ENCODE results near the gene HOXD3. TPM values are rescaled to one million over a fixed set of nuclear protein-coding genes. Genes with fewer than 3 reads are reported as not detected.

Gene HOXD3
- total RNA-seq, 1 experiment from 2014 or later: not detected

DNA sequence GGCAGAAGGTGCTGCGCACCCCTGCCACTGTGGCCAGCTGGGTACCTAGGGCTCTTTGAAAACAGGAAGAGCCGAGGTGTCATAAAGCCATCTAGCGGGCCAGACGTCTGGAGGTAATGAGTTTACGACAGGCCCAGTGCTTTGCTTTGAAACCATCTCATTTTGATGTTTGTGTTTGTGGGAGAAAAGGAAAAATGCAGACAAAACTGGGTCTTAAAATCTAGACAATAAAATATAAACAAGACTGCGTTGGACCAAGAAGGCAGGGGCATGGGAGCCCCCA lies 31.4 kb upstream of the HOXD3 start:
- Histone ChIP-seq H3K27ac (ENCODE audit: insufficient read length, low read depth, low read length) (no peak overlapping the region), H4K20me1 (ENCODE audit: control insufficient read depth, insufficient read depth, insufficient read length) (no peaks in the 10 kb centered on the region), H3K18ac (ENCODE audit: insufficient read length, low read depth, low read length) (no peak overlapping the region), H2AFZ (ENCODE audit: low read length) (no peak overlapping the region), H2BK5ac (ENCODE audit: insufficient read length, low read length) (no peak overlapping the region), H4K91ac (ENCODE audit: insufficient read length, low read depth, low read length) (no peak overlapping the region), H3T11ph (ENCODE audit: low read length) (no peak overlapping the region), H3K23ac (ENCODE audit: insufficient read length, low read depth, low read length) (no peak overlapping the region), H2AK5ac (ENCODE audit: insufficient read length, low read length) (no peak overlapping the region), H4K5ac (ENCODE audit: insufficient read length, low read depth, low read length) (no peak overlapping the region), H3K14ac (ENCODE audit: insufficient read depth, low read length) (no peak overlapping the region), H3K79me1 (ENCODE audit: insufficient read depth, low read depth, low read length, poor library complexity, severe bottlenecking) (no peaks in the 10 kb centered on the region), H3K23me2 (ENCODE audit: insufficient read length, low read depth, low read length, poor library complexity, severe bottlenecking) (no peaks in the 10 kb centered on the region), H3K9me3 (ENCODE audit: control insufficient read depth, low read depth, low read length) (no peaks in the 10 kb centered on the region), H3K4me2 (ENCODE audit: insufficient read depth, insufficient read length, low read length) (no peak overlapping the region), H3K27me3 (ENCODE audit: insufficient read depth, low read length) (peaks cover 91% of the 10 kb centered on the region), H2BK15ac (ENCODE audit: low read depth, low read length) (no peak overlapping the region), H2BK120ac (ENCODE audit: low read depth, low read length, poor library complexity, severe bottlenecking) (no peak overlapping the region), H3K4ac (ENCODE audit: low read depth, low read length) (no peak overlapping the region), H4K8ac (replicated peaks; ENCODE audit: insufficient read length, low read depth, low read length) (no peak overlapping the region), H2BK20ac (ENCODE audit: low read depth, low read length, poor library complexity, severe bottlenecking) (no peak overlapping the region), H3K56ac (ENCODE audit: insufficient read length, low read depth, low read length) (no peak overlapping the region), H2BK12ac (ENCODE audit: insufficient read length, low read depth, low read length) (no peak overlapping the region), H3K9ac (ENCODE audit: extremely low read depth, insufficient read length, low read length) (no peak overlapping the region), H3K4me1 (ENCODE audit: insufficient read depth, low read length) (no peaks in the 10 kb centered on the region), H3K79me2 (ENCODE audit: insufficient read depth, low read length) (no peaks in the 10 kb centered on the region)
- Mint-ChIP-seq H3K4me3 (no peak overlapping the region), H3K27me3 (ENCODE audit: low read depth) (peaks cover 97% of the 10 kb centered on the region), H3K27ac (no peak overlapping the region), H3K4me1 (peaks cover 12 to 22% of the 10 kb centered on the region in 2 experiments), H3K36me3 (ENCODE audit: insufficient read depth in 1 of 3, low read depth in 3 of 3) (no peaks in the 10 kb centered on the region; a peak in 2 of 7 replicates), H3K9me3 (peaks cover 0 to 13% of the 10 kb centered on the region in 2 experiments; a peak in 4 of 5 replicates)
- peak; percentile 30 for DNase-seq
- no CpG with 5 or more reads among the region's 6 CpGs for WGBS (ENCODE audit: extremely low coverage, insufficient read length, low lambda C conversion rate)
- TF ChIP-seq, protein P1, sequence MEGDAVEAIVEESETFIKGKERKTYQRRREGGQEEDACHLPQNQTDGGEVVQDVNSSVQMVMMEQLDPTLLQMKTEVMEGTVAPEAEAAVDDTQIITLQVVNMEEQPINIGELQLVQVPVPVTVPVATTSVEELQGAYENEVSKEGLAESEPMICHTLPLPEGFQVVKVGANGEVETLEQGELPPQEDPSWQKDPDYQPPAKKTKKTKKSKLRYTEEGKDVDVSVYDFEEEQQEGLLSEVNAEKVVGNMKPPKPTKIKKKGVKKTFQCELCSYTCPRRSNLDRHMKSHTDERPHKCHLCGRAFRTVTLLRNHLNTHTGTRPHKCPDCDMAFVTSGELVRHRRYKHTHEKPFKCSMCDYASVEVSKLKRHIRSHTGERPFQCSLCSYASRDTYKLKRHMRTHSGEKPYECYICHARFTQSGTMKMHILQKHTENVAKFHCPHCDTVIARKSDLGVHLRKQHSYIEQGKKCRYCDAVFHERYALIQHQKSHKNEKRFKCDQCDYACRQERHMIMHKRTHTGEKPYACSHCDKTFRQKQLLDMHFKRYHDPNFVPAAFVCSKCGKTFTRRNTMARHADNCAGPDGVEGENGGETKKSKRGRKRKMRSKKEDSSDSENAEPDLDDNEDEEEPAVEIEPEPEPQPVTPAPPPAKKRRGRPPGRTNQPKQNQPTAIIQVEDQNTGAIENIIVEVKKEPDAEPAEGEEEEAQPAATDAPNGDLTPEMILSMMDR (conservative IDR thresholded peaks at IDR 0.05): no peak

Data from H9 (cell line).